HG02885 (cell line): Measurements from ENCODE around the gene C11orf24.

Experiments used
- ATAC-seq: cut with Tn5 transposase; IDR thresholded peaks from one replicate; pipeline ENCODE4 v1.9.1; 2021; ENCODE audit warnings: mild to moderate bottlenecking; ENCODE audit not compliant: unreplicated experiment, poor library complexity

The C11orf24 gene

GRCh38 chr11:68273026-68273738 lies 1.4 kb upstream of the C11orf24 start:
- no peak for ATAC-seq

DNA sequence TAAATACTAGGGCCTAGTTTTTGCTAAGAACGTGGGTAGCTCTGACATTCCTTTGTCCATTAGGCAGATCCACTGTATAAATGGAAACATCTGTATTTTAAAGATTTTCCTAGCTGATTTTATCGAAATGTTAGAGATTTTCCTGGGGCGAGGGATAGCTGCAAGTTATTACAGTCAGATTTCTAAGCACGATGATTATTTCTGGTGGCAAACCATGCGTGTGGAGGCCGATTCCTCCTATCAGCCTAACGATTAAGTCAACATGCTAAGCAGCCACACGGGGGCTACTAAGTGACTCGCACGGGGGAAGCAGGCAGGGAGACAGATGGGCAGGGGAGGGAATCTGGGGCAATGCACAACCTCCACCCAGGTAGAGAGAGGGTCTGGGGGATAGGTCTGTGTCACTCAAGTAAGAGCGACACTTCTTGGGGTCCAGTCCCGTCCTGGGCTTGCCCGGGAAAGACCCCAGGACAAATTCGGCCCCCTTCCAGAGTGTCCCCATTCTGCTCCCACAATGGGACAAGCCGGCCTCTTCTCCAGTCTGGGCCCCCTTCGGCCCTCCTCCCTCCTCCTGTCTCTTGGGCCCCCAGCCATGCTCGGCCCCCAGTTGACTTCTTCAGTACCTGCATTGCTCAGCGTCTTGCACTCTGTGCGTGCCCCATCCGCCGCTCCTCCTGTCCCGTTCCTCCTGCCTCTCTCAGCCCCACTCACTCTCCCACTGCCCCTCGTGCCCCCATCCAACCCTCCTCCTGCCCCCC lies 571 bp downstream of the C11orf24 start:
- ATAC-seq, result no peak

GRCh38 chr11:68270196-68271022 lies 1.4 kb downstream of the C11orf24 start:
- no peak for ATAC-seq

- no peak for ATAC-seq
Observed at GRCh38 chr11:68269414-68270081, 2.2 kb downstream of the C11orf24 start.

- no peak for ATAC-seq
Observed at GRCh38 chr11:68267881-68268240, 3.9 kb downstream of the C11orf24 start.

DNA sequence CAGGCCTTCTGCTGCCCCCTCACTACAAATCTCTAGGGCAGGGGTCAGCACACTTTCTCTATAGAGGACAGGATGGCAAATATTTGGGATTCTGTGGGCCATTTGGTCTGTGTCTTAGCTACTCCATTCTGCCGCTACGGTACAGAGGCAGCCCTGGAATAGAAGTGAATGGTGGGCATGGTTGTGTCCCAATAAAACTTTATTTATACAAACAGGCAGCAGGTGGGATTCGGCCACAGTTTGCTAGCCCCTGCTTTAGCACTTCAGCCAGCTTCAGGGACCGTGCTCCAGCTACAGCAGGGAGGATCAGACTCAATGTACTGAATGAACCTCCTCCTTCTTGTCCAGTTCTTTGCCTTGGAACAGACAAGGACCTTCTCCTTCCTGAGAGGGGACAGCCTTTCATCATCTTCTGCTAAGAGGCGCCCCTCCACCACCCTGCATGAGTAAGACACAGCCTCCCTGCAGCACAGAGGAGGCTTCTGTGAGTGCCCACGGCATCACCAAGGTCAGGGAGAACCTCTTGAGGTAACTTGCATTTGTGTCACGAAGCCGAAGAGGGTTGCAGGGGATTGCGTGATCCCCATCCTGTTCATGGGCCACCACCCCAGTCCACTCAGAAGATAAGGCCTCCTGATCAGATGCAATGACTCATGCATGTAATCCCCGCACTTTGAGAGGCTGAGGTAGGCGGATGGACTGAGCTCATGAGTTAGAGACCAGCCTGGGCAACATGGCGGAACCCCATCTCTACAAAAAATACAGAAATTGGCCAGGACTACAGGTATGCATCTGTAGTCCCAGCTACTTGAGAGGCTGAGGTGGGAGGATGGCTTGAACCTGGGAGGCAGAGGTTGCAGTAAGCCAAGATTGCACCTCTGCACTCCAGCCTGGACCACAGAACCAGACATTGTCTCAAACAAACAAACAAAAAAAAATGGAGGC lies 4.6 kb downstream of the C11orf24 start:
- ATAC-seq, result no peak

GRCh38 chr11:68266121-68266891 lies 5.5 kb downstream of the C11orf24 start:
- ATAC-seq, result peak; percentile 68

GRCh38 chr11:68264741-68265540 lies 6.8 kb downstream of the C11orf24 start:
- ATAC-seq, result no peak

DNA sequence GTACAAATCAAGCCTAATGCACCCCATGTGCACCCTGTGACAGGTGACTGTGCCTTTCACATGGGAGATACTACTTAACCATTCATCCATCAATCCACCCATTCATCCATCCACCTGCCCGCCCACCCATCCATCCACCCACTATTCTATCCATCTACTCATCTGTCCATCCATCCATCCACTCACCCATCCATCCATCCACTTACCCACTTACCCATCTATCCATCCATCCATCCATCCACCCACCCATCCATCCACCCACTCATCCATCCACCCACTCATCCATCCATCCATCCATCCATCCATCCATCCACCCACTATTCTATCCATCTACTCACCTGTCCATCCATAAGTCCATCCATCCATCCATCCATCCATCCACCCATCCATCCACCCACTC lies 7.5 kb downstream of the C11orf24 start:
- no peak for ATAC-seq

DNA sequence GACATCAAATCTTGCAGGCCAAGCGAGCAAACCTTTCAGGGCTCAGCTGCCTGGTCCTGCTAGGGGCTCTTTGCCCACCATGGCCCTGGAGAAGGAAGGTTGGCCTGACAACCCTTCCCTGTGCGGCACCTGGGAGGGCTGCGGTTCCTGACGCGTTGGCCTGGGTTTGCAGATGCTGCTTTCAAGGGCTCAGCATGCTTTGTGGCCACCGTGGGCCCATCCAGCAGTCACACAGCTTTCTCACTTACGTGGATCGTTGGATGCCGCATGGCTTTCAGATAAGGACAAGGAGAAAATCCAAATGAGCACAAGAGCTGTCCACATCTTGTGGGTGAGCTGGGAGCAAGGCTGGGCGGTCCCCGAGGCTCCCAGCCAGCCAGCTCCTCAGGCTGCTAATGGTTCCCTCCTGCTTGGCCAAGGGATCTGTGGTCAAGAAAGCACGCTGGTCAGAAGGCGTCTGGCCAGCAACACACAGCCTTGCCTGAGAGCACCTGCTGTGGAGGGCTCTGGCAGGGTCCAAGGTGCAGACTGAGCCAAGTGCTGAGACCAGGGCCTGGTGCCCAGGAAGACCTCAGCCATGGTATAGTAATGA lies 8.2 kb downstream of the C11orf24 start:
- no peak for ATAC-seq

DNA sequence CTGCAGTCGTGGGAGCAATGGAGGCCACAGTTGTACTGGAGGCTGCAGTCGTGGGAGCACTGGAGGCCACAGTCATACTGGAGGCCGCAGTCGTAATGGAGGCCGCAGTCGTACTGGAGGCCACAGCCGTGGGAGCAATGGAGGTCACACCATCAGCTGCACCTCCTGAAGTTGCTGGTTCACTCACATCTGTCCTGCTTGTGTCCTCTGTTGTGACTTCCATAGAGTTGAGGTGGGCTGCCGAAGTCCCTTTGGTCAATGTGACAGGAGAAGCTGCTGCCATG lies 9.3 kb downstream of the C11orf24 start:
- no peak for ATAC-seq

DNA sequence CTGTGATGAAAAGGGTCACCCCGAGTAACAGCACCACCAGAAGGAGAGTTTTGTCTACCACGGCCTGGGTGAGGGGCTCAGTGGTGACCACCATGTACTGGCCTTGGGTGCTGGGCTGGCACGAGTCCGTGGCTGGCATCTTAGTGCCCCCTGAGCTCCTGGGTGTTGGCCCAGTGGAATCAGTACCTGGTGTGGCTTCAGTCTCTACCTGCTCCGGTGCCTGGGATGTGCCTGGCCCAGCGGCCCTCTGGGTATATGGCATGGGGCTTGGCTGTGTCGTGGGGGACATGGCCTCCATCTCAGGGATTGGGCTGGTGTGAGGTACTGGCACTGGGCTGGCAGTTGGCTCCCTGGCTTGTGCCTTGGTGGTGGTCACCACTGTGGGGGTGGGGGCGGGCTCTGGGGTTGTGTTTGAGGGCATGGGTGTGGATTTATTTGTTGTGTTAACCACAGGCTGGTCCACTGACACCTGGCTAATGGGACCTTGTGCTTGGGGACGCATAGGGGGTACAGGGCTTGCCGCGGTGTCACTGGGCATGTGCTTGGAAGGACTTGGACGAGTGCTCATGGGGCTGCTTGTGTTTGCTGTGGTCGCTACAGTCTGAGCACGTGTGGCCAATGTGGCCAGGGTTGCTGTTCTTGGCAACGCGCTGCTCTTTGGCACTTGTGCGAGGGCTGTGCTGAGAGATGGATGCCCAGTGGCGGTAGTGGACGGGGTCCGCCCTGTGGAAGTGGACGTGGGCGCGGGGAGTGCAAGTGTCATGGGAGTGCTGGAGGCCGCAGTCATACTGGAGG lies 9.8 kb downstream of the C11orf24 start:
- ATAC-seq, result no peak

- no peak for ATAC-seq
Observed at GRCh38 chr11:68261006-68261405, 10.8 kb downstream of the C11orf24 start.

DNA sequence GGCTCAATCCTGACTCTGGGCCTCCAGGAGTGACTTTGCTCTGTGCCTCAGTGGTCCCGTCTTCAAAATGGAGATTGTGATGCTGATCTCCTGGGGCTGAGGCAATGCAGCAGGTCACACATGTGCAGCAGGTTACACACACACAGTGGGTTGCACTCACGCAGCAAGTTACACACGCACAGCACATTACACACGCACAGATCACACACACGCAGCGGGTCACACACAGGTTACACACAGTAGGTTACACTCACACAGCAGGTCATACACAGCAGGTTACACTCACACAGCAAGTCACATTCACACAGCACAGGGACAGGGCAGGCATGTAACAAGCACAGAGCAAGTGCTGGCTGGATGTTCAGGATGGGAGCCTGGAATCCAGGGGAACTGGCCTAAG lies 11.3 kb downstream of the C11orf24 start:
- ATAC-seq, result no peak

GRCh38 chr11:68259122-68259959 lies 12.4 kb downstream of the C11orf24 start:
- ATAC-seq, result no peak

GRCh38 chr11:68258363-68258765 lies 13.4 kb downstream of the C11orf24 start:
- no peak for ATAC-seq
